22Rv1 (cell line): ENCODE data around the gene CDC34.

Experiments
- ZFX ChIP-seq: fragments of 450-650 bp; IDR thresholded peaks from 2 replicates; pipeline ENCODE4 v1.6.1; 2017; ENCODE audit warnings: antibody characterized with exemption, borderline replicate concordance
- TF ChIP-seq, protein P1 (sequence below): fragments of 450-650 bp; IDR thresholded peaks from 2 replicates; pipeline ENCODE4 v1.5.1; 2017; ENCODE audit warnings: mild to moderate bottlenecking

DNA sequence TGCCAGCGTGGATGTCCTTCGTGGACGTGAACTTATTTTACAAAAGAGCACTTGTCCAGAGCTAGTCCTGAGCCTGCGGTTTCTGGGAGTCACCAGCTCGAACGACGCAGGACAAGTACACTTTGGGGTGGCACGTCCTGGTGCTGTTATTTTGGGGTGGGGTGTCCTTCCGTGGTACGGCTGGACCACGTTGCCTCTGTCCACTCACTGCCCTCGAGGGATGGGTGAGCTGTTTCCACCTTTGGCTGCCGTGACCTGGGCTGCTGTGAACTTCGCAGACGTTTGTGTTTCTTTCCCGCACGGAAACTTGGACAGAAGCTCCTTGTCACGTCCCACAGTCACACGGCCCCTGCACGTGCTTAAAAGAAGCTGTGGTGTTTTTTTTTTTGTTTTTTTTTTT lies 23.3 kb downstream of the CDC34 start:
- TF ChIP-seq, protein P1, sequence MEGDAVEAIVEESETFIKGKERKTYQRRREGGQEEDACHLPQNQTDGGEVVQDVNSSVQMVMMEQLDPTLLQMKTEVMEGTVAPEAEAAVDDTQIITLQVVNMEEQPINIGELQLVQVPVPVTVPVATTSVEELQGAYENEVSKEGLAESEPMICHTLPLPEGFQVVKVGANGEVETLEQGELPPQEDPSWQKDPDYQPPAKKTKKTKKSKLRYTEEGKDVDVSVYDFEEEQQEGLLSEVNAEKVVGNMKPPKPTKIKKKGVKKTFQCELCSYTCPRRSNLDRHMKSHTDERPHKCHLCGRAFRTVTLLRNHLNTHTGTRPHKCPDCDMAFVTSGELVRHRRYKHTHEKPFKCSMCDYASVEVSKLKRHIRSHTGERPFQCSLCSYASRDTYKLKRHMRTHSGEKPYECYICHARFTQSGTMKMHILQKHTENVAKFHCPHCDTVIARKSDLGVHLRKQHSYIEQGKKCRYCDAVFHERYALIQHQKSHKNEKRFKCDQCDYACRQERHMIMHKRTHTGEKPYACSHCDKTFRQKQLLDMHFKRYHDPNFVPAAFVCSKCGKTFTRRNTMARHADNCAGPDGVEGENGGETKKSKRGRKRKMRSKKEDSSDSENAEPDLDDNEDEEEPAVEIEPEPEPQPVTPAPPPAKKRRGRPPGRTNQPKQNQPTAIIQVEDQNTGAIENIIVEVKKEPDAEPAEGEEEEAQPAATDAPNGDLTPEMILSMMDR = no peak
- TF ChIP-seq ZFX = no peak
